Measurements from ENCODE around the gene ZNF487. TPM values are rescaled to one million over a fixed set of nuclear protein-coding genes. Genes with fewer than 3 reads are reported as not detected.

Gene ZNF487
- total and polyA plus RNA-seq, 4 donors: 5.2 to 9.4 (median 7.9) TPM

DNA sequence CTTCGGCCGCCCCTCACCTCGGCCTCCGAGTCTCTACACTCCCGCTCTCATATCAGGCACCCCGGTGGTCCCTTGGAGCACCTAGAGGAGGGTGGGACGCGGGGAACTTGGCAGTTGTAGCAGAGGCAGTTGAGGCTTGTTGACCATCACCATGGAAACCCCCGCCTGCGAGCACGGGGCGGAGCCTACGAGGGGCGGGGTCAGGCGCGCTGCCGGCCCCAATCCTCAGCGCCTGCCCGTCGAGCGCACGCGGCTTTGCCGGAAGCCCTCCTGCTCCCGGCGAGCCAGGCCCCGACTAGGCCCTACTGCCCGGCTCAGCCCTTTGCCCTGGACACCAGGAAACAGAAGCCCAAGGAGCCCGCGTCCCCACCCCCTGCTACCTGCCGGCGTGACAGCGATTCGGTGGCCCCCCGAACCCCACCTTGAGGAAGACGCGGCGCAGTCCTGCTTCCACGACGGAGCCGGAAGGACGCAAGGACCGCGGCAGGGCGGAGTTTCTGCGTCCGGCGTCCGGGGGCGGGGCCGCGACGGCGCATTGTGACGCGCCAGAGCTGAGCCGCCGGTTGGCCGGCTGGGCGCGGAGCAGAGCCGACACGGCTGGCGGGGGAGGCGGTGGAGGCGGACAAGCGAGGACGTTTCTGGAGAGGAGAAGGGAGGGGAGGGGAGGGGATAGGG, 28.1 kb upstream of the ZNF487 start, which contains the start of gene HNRNPF:
Gene HNRNPF, minus strand, starts transcription at position 477 of the 675 bp plus-strand sequence. CDS start 21,302 bp downstream, outside the sequence.
- H3K27ac ChIP-seq (ENCODE audit: low read depth in 1 of 2, low read length in 2 of 2): peak within 1 kb of the TSS; percentile 50 to 99
- peaks cover 0 to 6% of the 10 kb centered on the region in 2 donors for H3K4me1 ChIP-seq (ENCODE audit: control insufficient read depth in 1 of 2, insufficient read depth in 2 of 2, low read length in 2 of 2)
- no peaks in the 10 kb centered on the region for H3K9me3 ChIP-seq (ENCODE audit: control insufficient read depth, low read length)
- ATAC-seq (ENCODE audit: low FRiP score): peak; percentile 96
- peak; percentile 97 for DNase-seq
- intact Hi-C loops (cut with DNase I): loop anchor here in 1 of 2 donors (1.0 kb wide), 1 partner anchor 11 kb away; no protein-coding TSS in a partner anchor
- H3K27me3 ChIP-seq (ENCODE audit: control insufficient read depth in 1 of 2, insufficient read depth in 2 of 2, low read length in 1 of 2): no peaks in the 10 kb centered on the region
- H3K4me3 ChIP-seq (ENCODE audit: low read length in 2 of 2): peak within 1 kb of the TSS; percentile 39 to 87
- 0 to 1% methylated on average over 60 to 68 of the region's 68 CpGs for WGBS, 2 donors
- H3K36me3 ChIP-seq (ENCODE audit: control insufficient read depth in 1 of 2, insufficient read depth in 2 of 2, low read length in 1 of 2): no peaks in the 10 kb centered on the region

DNA sequence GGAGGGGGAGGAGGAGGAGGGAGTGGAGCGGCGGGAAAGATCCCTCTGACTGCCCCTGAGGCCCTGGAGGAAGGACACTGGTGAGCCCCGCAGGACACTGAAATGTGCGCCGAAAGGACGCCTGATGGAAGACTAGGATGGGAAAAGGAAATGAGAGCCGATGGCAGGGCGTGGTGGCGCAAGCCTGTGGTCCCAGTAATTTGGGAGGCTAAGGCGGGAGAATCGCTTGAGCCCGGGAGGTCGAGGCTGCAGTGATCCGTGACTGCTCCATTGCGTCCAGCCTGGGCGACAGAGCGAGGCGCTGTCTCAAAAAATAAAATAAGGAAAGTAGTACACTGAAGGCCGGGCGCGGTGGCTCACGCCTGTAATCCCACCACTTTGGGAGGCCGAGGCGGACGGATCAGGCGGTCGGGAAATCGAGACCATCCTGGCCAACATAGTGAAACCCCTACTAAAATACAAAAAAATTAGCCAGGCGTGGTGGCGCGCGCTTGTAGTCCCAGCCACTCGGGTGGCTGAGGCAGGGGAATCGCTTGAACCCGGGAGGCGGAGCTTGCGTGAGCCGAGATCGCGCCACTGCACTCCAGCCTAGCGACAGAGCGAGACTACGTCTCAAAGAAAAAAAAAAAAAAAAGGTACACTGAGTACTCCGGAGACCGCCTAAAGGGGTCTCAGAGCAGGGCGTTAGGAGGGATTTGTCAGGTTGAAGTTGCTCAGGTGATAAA, 27.4 kb upstream of the ZNF487 start:
- Histone ChIP-seq H3K9me3 (ENCODE audit: control insufficient read depth, low read length) (no peaks in the 10 kb centered on the region), H3K36me3 (ENCODE audit: control insufficient read depth in 1 of 2, insufficient read depth in 2 of 2, low read length in 1 of 2) (no peaks in the 10 kb centered on the region), H3K27me3 (ENCODE audit: control insufficient read depth in 1 of 2, insufficient read depth in 2 of 2, low read length in 1 of 2) (no peaks in the 10 kb centered on the region), H3K4me3 (ENCODE audit: low read length in 2 of 2) (peak overlapping the region; percentile 30 to 36), H3K27ac (ENCODE audit: low read depth in 1 of 2, low read length in 2 of 2) (peak overlapping the region in 1 of 2 donors; percentile 82), H3K4me1 (ENCODE audit: control insufficient read depth in 1 of 2, insufficient read depth in 2 of 2, low read length in 2 of 2) (peaks cover 0 to 6% of the 10 kb centered on the region in 2 donors)
- DNase-seq (peak; percentile 71 to 81), ATAC-seq (ENCODE audit: low FRiP score) (peak; percentile 0)
- WGBS, 2 donors: 6 to 12% methylated on average over 46 of the region's 46 CpGs
- intact Hi-C loops (cut with DNase I): loop anchor here in 1 of 2 donors (1.0 kb wide), 1 partner anchor 11 kb away; no protein-coding TSS in a partner anchor

DNA sequence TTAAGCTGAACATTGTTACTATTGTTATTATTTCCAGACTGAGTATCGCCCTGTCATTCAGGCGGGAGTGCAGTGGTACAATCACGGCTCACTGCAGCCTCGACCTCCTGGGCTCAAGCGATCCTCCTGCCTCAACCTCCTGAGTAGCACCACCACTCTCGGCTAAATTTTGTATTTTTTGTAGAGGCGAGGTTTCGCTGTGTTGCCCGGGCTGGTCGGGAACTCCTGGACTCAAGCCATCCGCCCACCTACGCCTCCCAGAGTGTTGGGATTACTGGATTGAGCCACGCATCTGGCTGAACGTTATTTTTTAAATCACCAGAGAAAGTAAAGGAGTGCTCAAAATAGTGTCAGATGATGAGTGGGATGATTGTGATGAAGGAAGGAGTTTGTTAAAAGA, 26.6 kb upstream of the ZNF487 start:
- Histone ChIP-seq H3K36me3 (ENCODE audit: control insufficient read depth in 1 of 2, insufficient read depth in 2 of 2, low read length in 1 of 2) (no peaks in the 10 kb centered on the region), H3K4me1 (ENCODE audit: control insufficient read depth in 1 of 2, insufficient read depth in 2 of 2, low read length in 2 of 2) (peaks cover 0 to 6% of the 10 kb centered on the region in 2 donors), H3K4me3 (ENCODE audit: low read length in 2 of 2) (no peak overlapping the region), H3K27me3 (ENCODE audit: control insufficient read depth in 1 of 2, insufficient read depth in 2 of 2, low read length in 1 of 2) (no peaks in the 10 kb centered on the region), H3K9me3 (ENCODE audit: control insufficient read depth, low read length) (no peaks in the 10 kb centered on the region), H3K27ac (ENCODE audit: low read depth in 1 of 2, low read length in 2 of 2) (no peak overlapping the region)
- DNase-seq (peak in 1 of 2 donors; percentile 39), ATAC-seq (ENCODE audit: low FRiP score) (no peak)
- intact Hi-C loops (cut with DNase I): no loop called here
- whole genome bisulfite sequencing, 2 donors: 73 to 82% methylated on average over 14 of the region's 14 CpGs

DNA sequence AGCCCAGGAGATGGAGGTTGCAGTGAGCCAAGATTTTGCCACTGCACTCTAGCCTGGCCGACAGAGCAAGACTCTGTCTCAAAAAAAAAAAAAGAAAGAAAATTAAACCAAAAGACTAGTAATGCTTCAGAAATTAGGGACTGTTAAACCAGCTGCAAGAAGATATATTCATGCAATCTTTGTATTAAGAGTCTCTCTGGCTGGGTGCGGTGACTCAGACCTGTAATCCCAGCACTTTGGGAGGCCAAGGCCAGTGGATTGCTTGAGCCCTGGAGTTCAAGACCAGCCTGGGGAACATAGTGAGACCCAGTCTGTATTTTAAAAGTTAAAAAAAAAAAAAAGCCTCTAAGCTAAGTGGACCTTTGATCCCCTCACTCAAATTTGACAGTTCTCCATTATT, 25.4 kb upstream of the ZNF487 start:
- H3K27ac ChIP-seq (ENCODE audit: low read depth in 1 of 2, low read length in 2 of 2): no peak overlapping the region

DNA sequence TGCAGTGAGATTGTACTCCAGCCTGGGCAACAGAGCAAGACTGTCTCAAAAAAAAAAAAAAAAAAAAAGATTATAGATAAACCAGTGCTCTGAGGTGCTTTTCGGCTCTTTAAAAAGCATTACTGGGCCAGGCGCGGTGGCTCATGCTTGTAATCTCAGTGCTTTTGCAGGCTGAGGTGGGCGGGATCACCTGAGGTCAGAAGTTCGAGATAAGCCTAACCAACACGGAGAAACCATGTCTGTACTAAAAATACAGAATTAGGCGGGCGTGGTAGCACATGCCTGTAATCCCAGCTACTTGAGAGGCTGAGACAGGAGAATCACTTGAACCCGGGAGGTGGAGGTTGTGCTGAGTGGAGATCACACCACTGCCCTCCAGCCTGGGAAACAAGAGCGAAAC, 21.4 kb upstream of the ZNF487 start:
- DNase-seq (peak in 1 of 2 donors; percentile 50), ATAC-seq (ENCODE audit: low FRiP score) (no peak)
- no peaks in the 10 kb centered on the region for H3K9me3 ChIP-seq (ENCODE audit: control insufficient read depth, low read length)
- WGBS, 2 donors: 92% methylated on average over 10 of the region's 10 CpGs
- intact Hi-C loops (cut with DNase I): no loop called here
- H3K4me1 ChIP-seq (ENCODE audit: control insufficient read depth in 1 of 2, insufficient read depth in 2 of 2, low read length in 2 of 2): no peaks in the 10 kb centered on the region
- no peak overlapping the region for H3K27ac ChIP-seq (ENCODE audit: low read depth in 1 of 2, low read length in 2 of 2)
- H3K4me3 ChIP-seq (ENCODE audit: low read length in 2 of 2): no peak overlapping the region
- H3K36me3 ChIP-seq (ENCODE audit: control insufficient read depth in 1 of 2, insufficient read depth in 2 of 2, low read length in 1 of 2): no peaks in the 10 kb centered on the region
- no peaks in the 10 kb centered on the region for H3K27me3 ChIP-seq (ENCODE audit: control insufficient read depth in 1 of 2, insufficient read depth in 2 of 2, low read length in 1 of 2)

More for the DNA sequence above, 25.4 kb upstream of the ZNF487 start:
- Histone ChIP-seq H3K27me3 (ENCODE audit: control insufficient read depth in 1 of 2, insufficient read depth in 2 of 2, low read length in 1 of 2) (no peaks in the 10 kb centered on the region), H3K4me3 (ENCODE audit: low read length in 2 of 2) (no peak overlapping the region), H3K9me3 (ENCODE audit: control insufficient read depth, low read length) (no peaks in the 10 kb centered on the region), H3K4me1 (ENCODE audit: control insufficient read depth in 1 of 2, insufficient read depth in 2 of 2, low read length in 2 of 2) (no peaks in the 10 kb centered on the region), H3K36me3 (ENCODE audit: control insufficient read depth in 1 of 2, insufficient read depth in 2 of 2, low read length in 1 of 2) (no peaks in the 10 kb centered on the region)
- intact Hi-C loops (cut with DNase I): no loop called here
- 53% methylated on average over 2 of the region's 2 CpGs for WGBS, 2 donors
- no peak for ATAC-seq (ENCODE audit: low FRiP score)
- DNase-seq: peak in 1 of 2 donors; percentile 23

DNA sequence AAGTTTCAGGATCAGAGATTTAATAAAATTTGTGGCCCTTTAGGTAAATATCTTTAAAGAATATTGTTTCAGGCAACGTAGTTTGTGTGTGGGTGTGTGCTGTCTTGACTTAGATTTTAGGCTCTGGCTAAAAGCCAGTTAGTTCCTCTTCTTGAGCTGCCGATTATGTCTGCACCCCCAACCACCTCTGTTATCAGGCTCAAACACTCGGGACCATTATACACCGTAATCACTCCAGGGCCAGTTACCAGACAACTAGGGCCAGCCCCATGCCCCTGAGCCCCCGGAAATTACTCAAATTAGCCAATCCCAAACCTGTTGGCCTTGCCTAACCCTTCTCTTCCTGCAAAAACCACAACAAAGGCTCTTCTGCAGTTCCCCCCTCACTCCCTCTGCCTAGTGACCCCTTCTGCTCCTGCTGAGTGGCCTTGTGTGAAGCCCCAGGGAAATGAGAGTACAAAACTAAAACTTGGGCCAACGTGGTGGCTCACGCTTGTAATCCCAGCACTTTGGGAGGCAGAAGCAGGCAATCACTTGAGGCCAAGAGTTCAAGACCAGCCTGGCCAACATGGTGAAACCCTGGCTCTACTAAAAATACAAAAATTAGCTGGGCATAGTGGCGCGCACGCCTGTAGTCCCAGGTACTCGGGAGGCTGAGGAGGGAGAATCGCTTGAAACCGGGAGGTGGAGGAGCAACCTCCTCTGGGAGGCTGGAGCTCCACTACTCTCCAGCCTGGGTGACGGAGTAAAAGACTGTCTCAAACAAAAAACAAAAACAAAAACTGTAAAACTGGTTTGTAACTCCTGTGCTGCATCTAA, 18.8 kb upstream of the ZNF487 start:
- Histone ChIP-seq H3K4me1 (ENCODE audit: control insufficient read depth in 1 of 2, insufficient read depth in 2 of 2, low read length in 2 of 2) (no peaks in the 10 kb centered on the region), H3K27ac (ENCODE audit: low read depth in 1 of 2, low read length in 2 of 2) (no peak overlapping the region), H3K36me3 (ENCODE audit: control insufficient read depth in 1 of 2, insufficient read depth in 2 of 2, low read length in 1 of 2) (no peaks in the 10 kb centered on the region), H3K4me3 (ENCODE audit: low read length in 2 of 2) (no peak overlapping the region), H3K27me3 (ENCODE audit: control insufficient read depth in 1 of 2, insufficient read depth in 2 of 2, low read length in 1 of 2) (no peaks in the 10 kb centered on the region), H3K9me3 (ENCODE audit: control insufficient read depth, low read length) (no peaks in the 10 kb centered on the region)
- DNase-seq (no peak), ATAC-seq (ENCODE audit: low FRiP score) (no peak)
- WGBS, 2 donors: 82 to 86% methylated on average over 14 of the region's 14 CpGs
- intact Hi-C loops (cut with DNase I): no loop called here

DNA sequence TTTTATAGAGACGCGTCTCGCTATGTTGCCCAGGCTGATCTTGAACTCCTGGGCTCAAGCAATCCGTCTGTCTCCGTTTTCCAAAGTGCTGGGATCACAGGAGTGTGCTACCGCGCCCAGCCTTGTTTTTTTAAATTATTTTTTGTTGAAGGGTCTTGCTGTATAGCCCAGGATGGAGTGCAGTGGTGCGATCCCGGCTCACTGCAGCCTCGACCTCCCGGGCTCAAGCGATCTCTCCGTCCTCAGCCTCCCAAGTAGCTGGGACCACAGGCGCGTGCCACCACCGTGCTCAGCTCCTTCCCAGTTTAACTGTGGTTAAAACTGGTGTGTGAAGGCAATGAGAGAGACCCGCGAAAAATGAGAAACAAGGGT, 16.9 kb upstream of the ZNF487 start:
- H3K36me3 ChIP-seq (ENCODE audit: control insufficient read depth in 1 of 2, insufficient read depth in 2 of 2, low read length in 1 of 2): no peaks in the 10 kb centered on the region
- no peaks in the 10 kb centered on the region for H3K27me3 ChIP-seq (ENCODE audit: control insufficient read depth in 1 of 2, insufficient read depth in 2 of 2, low read length in 1 of 2)
- 63 to 68% methylated on average over 18 of the region's 18 CpGs for WGBS, 2 donors
- intact Hi-C loops (cut with DNase I): loop anchor here in 1 of 2 donors (1.0 to 2.0 kb wide), 2 partner anchors 11 to 17 kb away; partner anchors contain the start of genes HNRNPF and ZNF487
- peak overlapping the region; percentile 57 to 90 for H3K27ac ChIP-seq (ENCODE audit: low read depth in 1 of 2, low read length in 2 of 2)
- peak in 1 of 2 donors; percentile 75 for DNase-seq
- no peaks in the 10 kb centered on the region for H3K4me1 ChIP-seq (ENCODE audit: control insufficient read depth in 1 of 2, insufficient read depth in 2 of 2, low read length in 2 of 2)
- peak overlapping the region in 1 of 2 donors; percentile 6 for H3K4me3 ChIP-seq (ENCODE audit: low read length in 2 of 2)
- no peak for ATAC-seq (ENCODE audit: low FRiP score)
- no peaks in the 10 kb centered on the region for H3K9me3 ChIP-seq (ENCODE audit: control insufficient read depth, low read length)
